Measurements from ENCODE around the gene GLIS1. TPM values are rescaled to one million over a fixed set of nuclear protein-coding genes. Genes with fewer than 3 reads are reported as not detected.

GLIS1 gene
- total RNA-seq, 1 experiment from 2014 or later = 0.39 TPM

GRCh38 chr1:53687901-53688300, 51.1 kb downstream of the GLIS1 start:
- BruUV-seq (replicated peaks) = no TSS peak
- intact Hi-C loops (cut with micrococcal nuclease) = loop anchor here (10.0 kb wide), 1 partner anchor 413 kb away; no protein-coding TSS in a partner anchor
- no peak overlapping the region for H3K9ac ChIP-seq (ENCODE audit: low read length)
- peaks cover 20 to 22% of the 10 kb centered on the region in 2 experiments for H3K4me1 ChIP-seq (ENCODE audit: control insufficient read depth in 1 of 2, insufficient read depth in 2 of 2, low read length in 2 of 2)
- no peaks in the 10 kb centered on the region for H4K20me1 ChIP-seq (ENCODE audit: insufficient read depth)
- ChIA-PET RAD21 (ENCODE audit: low non-redundant PET in 1 of 2, low total read pairs in 2 of 2, uncharacterized antibody in 2 of 2, unreplicated experiment in 2 of 2) (no interaction called here), POLR2A (no interaction called here), CTCF (interaction anchor here (1.9 kb wide), 1 partner anchor 202 kb away, joined by 5 read pairs; no protein-coding TSS in a partner anchor)
- no peaks in the 10 kb centered on the region for H3K36me3 ChIP-seq (ENCODE audit: control insufficient read depth in 1 of 2, insufficient read depth in 2 of 2, low read length in 2 of 2)
- H3K79me2 ChIP-seq (ENCODE audit: insufficient read depth, low read length) = no peaks in the 10 kb centered on the region
- no peak overlapping the region for H3K4me2 ChIP-seq (ENCODE audit: low read length)
- H3K27me3 ChIP-seq (ENCODE audit: insufficient read depth, low read length) = peaks cover 4% of the 10 kb centered on the region; the same call in 1 of the 2 replicates
- H3K27ac ChIP-seq (ENCODE audit: low read depth, low read length) = no peak overlapping the region
- no peak for TF ChIP-seq POLR2AphosphoS5 (IDR thresholded peaks at IDR 0.05; ENCODE audit: low read depth, low read length)
- TF ChIP-seq CBX3 (IDR thresholded peaks at IDR 0.05; ENCODE audit: low read depth) = no peak
- no peak for TF ChIP-seq EZH2phosphoT487 (IDR thresholded peaks at IDR 0.05; ENCODE audit: borderline replicate concordance)
- no peak for TF ChIP-seq YY1 (IDR thresholded peaks at IDR 0.05; ENCODE audit: extremely low read depth, insufficient replicate concordance, low read depth, low read length)
- no peak for TF ChIP-seq ZFX (IDR thresholded peaks at IDR 0.05)
- no peak for TF ChIP-seq JUND (IDR thresholded peaks at IDR 0.05)
- TF ChIP-seq ZNF274 (IDR thresholded peaks at IDR 0.05; ENCODE audit: low read depth, low read length) = no peak
- no peak for TF ChIP-seq ATF3 (IDR thresholded peaks at IDR 0.05)
- TF ChIP-seq CTCF (IDR thresholded peaks at IDR 0.05 in 2 of 3, conservative IDR thresholded peaks at IDR 0.05 in 1 of 3; ENCODE audit: borderline replicate concordance in 1 of 3, insufficient read depth in 1 of 3, low read depth in 2 of 3, low read length in 2 of 3) = no peak
- no peak for TF ChIP-seq REST (IDR thresholded peaks at IDR 0.05; ENCODE audit: low read depth)
- TF ChIP-seq ELF1 (IDR thresholded peaks at IDR 0.05; ENCODE audit: borderline replicate concordance, low read depth) = no peak
- TF ChIP-seq RAD21 (IDR thresholded peaks at IDR 0.05; ENCODE audit: low read depth) = no peak
- DNase-seq (ENCODE audit: low read depth, low spot score) = no peak
- no peak overlapping the region for H3K4me3 ChIP-seq (replicated peaks in 1 of 2; ENCODE audit: low read depth in 1 of 2, low read length in 2 of 2)
- H2AFZ ChIP-seq (ENCODE audit: low read depth, low read length, poor library complexity, severe bottlenecking) = no peak overlapping the region
- no peaks in the 10 kb centered on the region for H3K9me3 ChIP-seq (ENCODE audit: control insufficient read depth in 1 of 2, insufficient read depth in 1 of 2, low read depth in 1 of 2, low read length in 2 of 2)
- ATAC-seq = no peak
- no peaks in the 10 kb centered on the region for H3K9me2 ChIP-seq (ENCODE audit: insufficient read depth)
